GM13977 (cell line): ENCODE data around the gene CBFA2T2.
"Not testable (repeated sequence)": the region's sequence is repeated elsewhere in the genome, so short reads cannot be mapped to it uniquely, and the experiment has no call there.

Source experiments
- DNase-seq: peaks from one replicate; pipeline ENCODE4 v3.0.0; 2012; ENCODE audit warnings: low spot score
- in situ Hi-C: fragments of 300-500 bp; cut with MboI; formaldehyde crosslinking; loops from one replicate; pipeline ENCODE4 v1.12.0; 2022; ENCODE audit warnings: low sequenced_read_pairs, low pct_unique_long_range_greater_than_20kb, mixed read lengths, inconsistent platforms; ENCODE audit not compliant: unreplicated experiment
- TF ChIP-seq, protein P1 (sequence below): IDR thresholded peaks from 2 replicates; pipeline ENCODE4 v1.5.1; 2012; ENCODE audit warnings: mild to moderate bottlenecking, control low read depth; ENCODE audit not compliant: insufficient read depth; ENCODE audit errors: extremely low read depth, missing control alignments

CBFA2T2 gene

DNA sequence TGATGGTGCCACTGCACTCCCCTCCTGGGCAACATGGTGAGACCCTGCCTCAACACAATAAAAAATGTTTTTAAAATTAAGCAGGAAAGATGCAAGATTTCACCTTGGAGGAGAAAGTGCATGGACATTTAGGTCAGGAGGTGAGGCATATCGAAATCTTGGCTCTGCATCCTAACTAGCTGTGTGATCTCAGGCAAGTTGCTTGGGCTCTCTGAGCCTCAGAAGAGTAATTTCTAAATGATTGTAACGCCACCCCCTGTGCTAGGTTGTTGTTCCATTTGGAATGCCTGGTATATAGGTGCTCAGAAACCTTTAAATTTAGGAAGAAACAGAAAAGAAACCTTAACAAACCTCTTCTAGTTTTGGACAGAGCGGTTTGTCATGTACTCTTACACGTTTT lies 136.3 kb downstream of the CBFA2T2 start:
- no peak for DNase-seq
- in situ Hi-C loops = no loop called here
- TF ChIP-seq, protein P1, sequence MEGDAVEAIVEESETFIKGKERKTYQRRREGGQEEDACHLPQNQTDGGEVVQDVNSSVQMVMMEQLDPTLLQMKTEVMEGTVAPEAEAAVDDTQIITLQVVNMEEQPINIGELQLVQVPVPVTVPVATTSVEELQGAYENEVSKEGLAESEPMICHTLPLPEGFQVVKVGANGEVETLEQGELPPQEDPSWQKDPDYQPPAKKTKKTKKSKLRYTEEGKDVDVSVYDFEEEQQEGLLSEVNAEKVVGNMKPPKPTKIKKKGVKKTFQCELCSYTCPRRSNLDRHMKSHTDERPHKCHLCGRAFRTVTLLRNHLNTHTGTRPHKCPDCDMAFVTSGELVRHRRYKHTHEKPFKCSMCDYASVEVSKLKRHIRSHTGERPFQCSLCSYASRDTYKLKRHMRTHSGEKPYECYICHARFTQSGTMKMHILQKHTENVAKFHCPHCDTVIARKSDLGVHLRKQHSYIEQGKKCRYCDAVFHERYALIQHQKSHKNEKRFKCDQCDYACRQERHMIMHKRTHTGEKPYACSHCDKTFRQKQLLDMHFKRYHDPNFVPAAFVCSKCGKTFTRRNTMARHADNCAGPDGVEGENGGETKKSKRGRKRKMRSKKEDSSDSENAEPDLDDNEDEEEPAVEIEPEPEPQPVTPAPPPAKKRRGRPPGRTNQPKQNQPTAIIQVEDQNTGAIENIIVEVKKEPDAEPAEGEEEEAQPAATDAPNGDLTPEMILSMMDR = no peak

DNA sequence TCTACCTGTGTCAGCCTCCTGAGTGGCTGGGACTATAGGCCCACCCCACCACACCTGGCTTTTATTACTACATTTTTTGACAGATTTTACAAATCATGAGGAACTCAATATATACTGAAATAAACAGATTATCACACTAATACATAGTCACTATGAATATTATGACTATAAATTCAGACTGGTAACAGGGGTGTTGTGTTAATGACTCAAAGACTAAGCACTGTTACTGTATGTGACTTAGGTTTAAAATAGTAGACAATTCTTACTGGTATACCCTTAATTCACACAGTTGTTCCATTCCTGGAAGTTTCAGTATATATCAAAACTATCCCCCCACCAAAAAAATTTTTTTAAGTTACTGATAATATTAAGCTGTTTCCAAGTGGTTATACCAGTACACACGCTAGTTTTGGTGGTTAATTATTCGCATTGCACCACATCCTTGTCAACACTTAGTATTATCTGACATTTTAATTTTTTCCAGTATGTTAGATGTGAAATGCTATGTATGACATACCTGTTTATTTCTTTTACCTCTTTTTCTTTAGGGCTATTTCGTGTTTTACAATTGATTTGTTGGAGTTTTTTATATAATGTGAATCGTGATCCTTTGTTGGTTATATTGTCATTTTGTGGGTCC lies 137.8 kb downstream of the CBFA2T2 start:
- DNase-seq = no peak
- TF ChIP-seq, protein P1 = no peak
- in situ Hi-C loops = no loop called here

DNA sequence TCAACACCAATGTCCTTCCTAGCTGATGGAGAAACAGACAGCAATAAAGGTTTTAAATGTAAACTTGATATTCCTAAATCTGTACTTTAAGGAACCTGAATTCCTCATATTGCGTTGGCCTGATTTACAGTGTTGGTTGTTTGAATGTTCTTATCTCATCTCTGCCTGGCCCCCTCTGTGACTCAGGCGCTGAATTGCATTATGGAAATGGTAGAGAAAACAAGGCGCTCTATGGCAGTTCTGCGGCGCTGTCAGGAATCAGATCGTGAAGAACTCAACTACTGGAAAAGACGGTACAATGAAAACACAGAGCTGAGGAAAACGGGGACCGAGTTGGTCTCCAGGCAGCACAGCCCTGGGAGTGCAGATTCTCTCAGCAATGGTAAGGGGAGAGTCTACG lies 139.6 kb downstream of the CBFA2T2 start:
- TF ChIP-seq, protein P1 = no peak
- DNase-seq = no peak
- in situ Hi-C loops = no loop called here

DNA sequence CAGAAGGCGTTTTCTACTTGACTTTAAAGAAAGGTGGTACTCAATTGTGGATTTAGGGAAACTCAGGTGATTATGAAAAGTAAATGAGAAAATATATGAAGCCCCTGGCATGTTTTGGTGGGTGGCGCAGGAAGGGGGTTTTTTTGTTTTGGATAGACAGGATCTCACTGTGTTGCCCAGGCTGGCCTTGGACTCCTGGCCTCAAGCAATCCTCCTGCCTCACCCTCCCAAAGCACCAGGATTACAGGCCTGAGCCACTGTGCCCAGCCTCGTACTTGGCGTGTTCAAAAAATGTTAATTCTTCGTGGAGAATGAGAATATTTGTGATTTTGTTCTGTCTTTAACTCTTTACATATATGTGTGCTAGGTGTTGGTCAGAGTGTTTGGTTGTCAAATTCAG lies 140.1 kb downstream of the CBFA2T2 start:
- TF ChIP-seq, protein P1 = no peak
- in situ Hi-C loops = no loop called here
- DNase-seq = no peak

DNA sequence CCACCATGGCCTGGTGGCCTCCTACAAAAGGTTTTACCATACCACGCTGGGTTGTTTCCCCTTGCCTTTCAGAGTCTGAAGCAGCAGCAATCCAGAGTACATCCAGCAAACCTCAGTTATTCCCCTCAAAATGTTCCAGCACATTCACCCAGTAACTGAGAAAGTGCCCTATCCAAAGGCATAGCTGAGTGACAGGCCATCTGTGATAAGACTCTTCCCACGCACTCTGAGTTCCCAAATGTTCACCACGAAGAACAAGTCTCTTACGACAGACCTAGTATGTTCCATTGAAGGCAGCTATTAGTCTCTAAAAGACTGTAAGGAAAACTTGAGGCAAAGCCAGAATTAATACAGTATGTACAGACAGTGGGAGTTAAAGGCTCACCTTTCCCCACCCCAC lies 140.6 kb downstream of the CBFA2T2 start:
- in situ Hi-C loops = no loop called here
- no peak for DNase-seq
- TF ChIP-seq, protein P1 = no peak

DNA sequence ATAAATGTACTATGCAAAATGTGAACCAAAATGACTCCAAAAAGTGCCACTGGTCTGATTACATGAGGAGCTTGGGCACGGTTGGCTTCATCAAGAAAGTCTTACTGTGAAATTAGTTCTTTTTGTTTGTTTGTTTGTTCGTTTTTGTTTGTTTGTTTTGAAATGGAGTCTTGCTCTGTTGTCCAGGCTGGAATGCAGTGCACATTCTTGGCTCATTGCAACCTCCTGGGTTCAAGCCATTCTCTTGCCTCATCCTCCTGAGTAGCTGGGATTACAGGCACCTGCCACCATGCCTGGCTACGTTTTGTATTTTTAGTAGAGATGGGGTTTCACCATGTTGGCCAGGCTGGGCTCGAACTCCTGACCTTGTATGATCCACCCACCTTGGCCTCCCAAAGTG lies 142.0 kb downstream of the CBFA2T2 start:
- in situ Hi-C loops, DNase-seq: not testable (repeated sequence)

DNA sequence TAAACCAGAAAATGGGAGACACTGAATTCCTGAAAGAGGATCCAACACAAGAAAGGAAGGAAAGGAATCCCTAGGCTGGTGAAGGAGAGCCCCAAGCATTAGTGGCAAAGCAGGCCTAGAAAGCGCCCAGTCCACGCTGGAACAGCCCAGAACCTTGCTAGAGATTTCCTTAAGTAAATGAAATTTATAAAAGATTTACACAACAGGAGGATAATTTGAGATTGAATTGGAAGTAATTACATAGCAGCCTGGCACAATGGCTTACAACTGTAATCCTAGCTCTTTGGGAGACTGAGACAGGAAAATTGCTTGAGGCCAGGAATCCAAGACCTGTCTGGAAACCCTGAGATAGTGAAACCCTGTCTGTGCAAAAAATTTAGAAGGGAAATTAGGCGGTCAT lies 145.4 kb downstream of the CBFA2T2 start:
- in situ Hi-C loops = no loop called here
- TF ChIP-seq, protein P1 = no peak

More for the DNA sequence above, 145.4 kb downstream of the CBFA2T2 start:
- no peak for DNase-seq
